ENCODE results near the gene GRID1. TPM values are rescaled to one million over a fixed set of nuclear protein-coding genes. Genes with fewer than 3 reads are reported as not detected.

GRID1 gene
- total RNA-seq, 4 donors from 2014 or later: 0.35 to 10.7 (median 1.3) TPM

GRCh38 chr10:86051586-86051985, 315.0 kb downstream of the GRID1 start:
- no peak overlapping the region for H3K27ac ChIP-seq
- no peak for DNase-seq
- no peaks in the 10 kb centered on the region for H3K9me3 ChIP-seq
- no peaks in the 10 kb centered on the region for H3K27me3 ChIP-seq
- H3K4me3 ChIP-seq: no peak overlapping the region
- H3K36me3 ChIP-seq: no peaks in the 10 kb centered on the region
- no peaks in the 10 kb centered on the region for H3K4me1 ChIP-seq
- TF ChIP-seq POLR2A (IDR thresholded peaks at IDR 0.05) (no peak), CTCF (IDR thresholded peaks at IDR 0.05) (no peak)

GRCh38 chr10:86049442-86049841, 317.2 kb downstream of the GRID1 start:
- Histone ChIP-seq H3K27ac (no peak overlapping the region), H3K36me3 (no peaks in the 10 kb centered on the region), H3K27me3 (no peaks in the 10 kb centered on the region), H3K4me3 (no peak overlapping the region), H3K9me3 (no peaks in the 10 kb centered on the region), H3K4me1 (no peaks in the 10 kb centered on the region)
- no peak for DNase-seq
- TF ChIP-seq CTCF (IDR thresholded peaks at IDR 0.05) (no peak), POLR2A (IDR thresholded peaks at IDR 0.05) (no peak)

GRCh38 chr10:86048973-86049372, 317.6 kb downstream of the GRID1 start:
- Histone ChIP-seq H3K36me3 (no peaks in the 10 kb centered on the region), H3K4me1 (no peaks in the 10 kb centered on the region), H3K27ac (no peak overlapping the region), H3K27me3 (no peaks in the 10 kb centered on the region), H3K4me3 (no peak overlapping the region), H3K9me3 (no peaks in the 10 kb centered on the region)
- no peak for TF ChIP-seq POLR2A (IDR thresholded peaks at IDR 0.05)
- no peak for TF ChIP-seq CTCF (IDR thresholded peaks at IDR 0.05)
- DNase-seq: no peak

GRCh38 chr10:86048571-86048970, 318.0 kb downstream of the GRID1 start:
- Histone ChIP-seq H3K27ac (no peak overlapping the region), H3K27me3 (no peaks in the 10 kb centered on the region), H3K4me1 (no peaks in the 10 kb centered on the region), H3K4me3 (no peak overlapping the region), H3K36me3 (no peaks in the 10 kb centered on the region), H3K9me3 (no peaks in the 10 kb centered on the region)
- TF ChIP-seq POLR2A (IDR thresholded peaks at IDR 0.05): no peak
- TF ChIP-seq CTCF (IDR thresholded peaks at IDR 0.05): no peak
- DNase-seq: no peak

- Histone ChIP-seq H3K4me1 (no peaks in the 10 kb centered on the region), H3K36me3 (no peaks in the 10 kb centered on the region), H3K4me3 (no peak overlapping the region), H3K27ac (no peak overlapping the region), H3K27me3 (no peaks in the 10 kb centered on the region), H3K9me3 (no peaks in the 10 kb centered on the region)
- TF ChIP-seq POLR2A (IDR thresholded peaks at IDR 0.05): no peak
- no peak for TF ChIP-seq CTCF (IDR thresholded peaks at IDR 0.05)
- DNase-seq: no peak
Observed at GRCh38 chr10:86047588-86047987, 319.0 kb downstream of the GRID1 start.

- TF ChIP-seq POLR2A (IDR thresholded peaks at IDR 0.05) (no peak), CTCF (IDR thresholded peaks at IDR 0.05) (no peak)
- H3K4me3 ChIP-seq: no peak overlapping the region
- H3K36me3 ChIP-seq: no peaks in the 10 kb centered on the region
- no peak for DNase-seq
- no peaks in the 10 kb centered on the region for H3K9me3 ChIP-seq
- H3K4me1 ChIP-seq: no peaks in the 10 kb centered on the region
- no peak overlapping the region for H3K27ac ChIP-seq
- no peaks in the 10 kb centered on the region for H3K27me3 ChIP-seq
Observed at GRCh38 chr10:86046845-86047460, 319.6 kb downstream of the GRID1 start.

Measured in Peyer's patch (tissue), 4 donors.